Nephron progenitor cell (in vitro differentiated cells): Measurements from ENCODE around the gene NFIX.

Experiments used
- DNase-seq: peaks from one replicate; pipeline ENCODE4 v3.0.0; 2021
- H3K27ac Mint-ChIP-seq: 2 replicates; pipeline ENCODE4 v1.8.0; 2021; ENCODE audit warnings: mild to moderate bottlenecking, moderate library complexity, mixed read lengths
- H3K27me3 Mint-ChIP-seq: 2 replicates; pipeline ENCODE4 v1.8.0; 2021; ENCODE audit warnings: mild to moderate bottlenecking, low read depth, mixed read lengths; ENCODE audit not compliant: poor library complexity
- H3K36me3 Mint-ChIP-seq: 2 replicates; pipeline ENCODE4 v1.8.0; 2021; ENCODE audit warnings: low read depth, mixed read lengths
- H3K4me1 Mint-ChIP-seq: 2 replicates; pipeline ENCODE4 v1.8.0; 2021; ENCODE audit warnings: mixed read lengths
- H3K4me3 Mint-ChIP-seq: 2 replicates; pipeline ENCODE4 v1.8.0; 2021; ENCODE audit warnings: mild to moderate bottlenecking, moderate library complexity, mixed read lengths
- H3K9me3 Mint-ChIP-seq: 2 replicates; pipeline ENCODE4 v1.8.0; 2021; ENCODE audit warnings: mild to moderate bottlenecking, moderate library complexity, mixed read lengths
- TF ChIP-seq, protein P1 (sequence below): fragments of 200-600 bp; sonication (generic); IDR thresholded peaks from 2 replicates; pipeline ENCODE4 v1.5.0; 2021; ENCODE audit warnings: antibody characterized with exemption

The NFIX gene

GRCh38 chr19:13095393-13095784, 100.1 kb downstream of the NFIX start:
- H3K27ac Mint-ChIP-seq = no peak overlapping the region
- H3K27me3 Mint-ChIP-seq = peaks cover 93% of the 10 kb centered on the region
- TF ChIP-seq, protein P1, sequence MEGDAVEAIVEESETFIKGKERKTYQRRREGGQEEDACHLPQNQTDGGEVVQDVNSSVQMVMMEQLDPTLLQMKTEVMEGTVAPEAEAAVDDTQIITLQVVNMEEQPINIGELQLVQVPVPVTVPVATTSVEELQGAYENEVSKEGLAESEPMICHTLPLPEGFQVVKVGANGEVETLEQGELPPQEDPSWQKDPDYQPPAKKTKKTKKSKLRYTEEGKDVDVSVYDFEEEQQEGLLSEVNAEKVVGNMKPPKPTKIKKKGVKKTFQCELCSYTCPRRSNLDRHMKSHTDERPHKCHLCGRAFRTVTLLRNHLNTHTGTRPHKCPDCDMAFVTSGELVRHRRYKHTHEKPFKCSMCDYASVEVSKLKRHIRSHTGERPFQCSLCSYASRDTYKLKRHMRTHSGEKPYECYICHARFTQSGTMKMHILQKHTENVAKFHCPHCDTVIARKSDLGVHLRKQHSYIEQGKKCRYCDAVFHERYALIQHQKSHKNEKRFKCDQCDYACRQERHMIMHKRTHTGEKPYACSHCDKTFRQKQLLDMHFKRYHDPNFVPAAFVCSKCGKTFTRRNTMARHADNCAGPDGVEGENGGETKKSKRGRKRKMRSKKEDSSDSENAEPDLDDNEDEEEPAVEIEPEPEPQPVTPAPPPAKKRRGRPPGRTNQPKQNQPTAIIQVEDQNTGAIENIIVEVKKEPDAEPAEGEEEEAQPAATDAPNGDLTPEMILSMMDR = no peak
- peaks cover 5% of the 10 kb centered on the region for H3K36me3 Mint-ChIP-seq
- peaks cover 28% of the 10 kb centered on the region for H3K4me1 Mint-ChIP-seq
- H3K9me3 Mint-ChIP-seq = peaks cover 6% of the 10 kb centered on the region
- peak overlapping the region; percentile 61 for H3K4me3 Mint-ChIP-seq
- peak; percentile 42 for DNase-seq

DNA sequence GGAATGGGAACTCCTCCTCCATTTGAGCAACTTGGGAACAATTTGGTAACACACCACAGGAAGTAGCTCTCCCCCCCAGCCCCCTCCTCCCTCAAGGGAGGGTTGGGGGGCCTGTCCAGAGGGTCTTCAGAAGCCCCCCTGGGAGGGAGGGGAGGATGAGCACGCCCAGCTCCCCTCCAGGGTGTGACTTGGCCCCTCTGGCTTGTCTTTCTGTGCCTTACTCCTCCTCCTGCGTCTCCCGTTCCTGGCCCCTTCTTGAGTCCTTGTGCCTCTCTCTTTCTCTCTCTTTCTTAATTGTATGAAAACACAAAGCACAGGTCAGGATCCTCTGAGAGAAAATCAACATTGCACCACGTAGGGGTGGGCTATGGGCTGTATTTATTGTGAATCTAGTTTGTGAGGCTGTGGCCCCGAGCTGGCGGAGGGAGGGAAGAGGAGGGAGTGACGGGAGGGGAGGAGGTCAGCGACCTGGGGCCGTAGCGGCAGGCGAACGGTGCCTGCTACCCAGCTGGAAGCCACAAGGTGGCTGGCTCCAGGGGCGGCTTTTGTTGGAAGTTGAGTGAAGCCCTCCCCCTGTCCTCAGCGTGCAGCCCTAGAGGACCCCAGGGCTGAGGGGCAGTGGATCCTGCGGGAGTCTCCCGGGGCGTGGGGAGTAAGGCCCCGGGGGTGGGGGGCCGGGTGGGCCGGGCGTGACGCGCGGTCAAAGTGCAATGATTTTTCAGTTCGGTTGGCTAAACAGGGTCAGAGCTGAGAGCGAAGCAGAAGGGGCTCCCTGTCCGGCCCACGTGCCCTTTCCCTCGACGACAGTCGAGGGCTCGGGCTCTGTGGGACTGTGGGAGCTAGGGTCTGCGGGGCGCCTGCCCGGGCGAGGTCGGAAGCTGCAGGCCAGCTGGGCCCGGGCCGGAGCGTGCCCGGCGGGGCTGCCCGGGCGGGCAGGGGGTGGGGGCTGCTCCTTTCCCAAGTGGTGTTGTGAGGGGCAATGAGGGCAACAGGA, 101.0 kb downstream of the NFIX start:
- Mint-ChIP-seq H3K27ac (no peak overlapping the region), H3K9me3 (peaks cover 6% of the 10 kb centered on the region), H3K4me3 (peak overlapping the region; percentile 61), H3K27me3 (peaks cover 93% of the 10 kb centered on the region), H3K4me1 (peaks cover 28% of the 10 kb centered on the region), H3K36me3 (peaks cover 5% of the 10 kb centered on the region)
- TF ChIP-seq, protein P1 = peak; percentile 35
- DNase-seq = peak; percentile 71

DNA sequence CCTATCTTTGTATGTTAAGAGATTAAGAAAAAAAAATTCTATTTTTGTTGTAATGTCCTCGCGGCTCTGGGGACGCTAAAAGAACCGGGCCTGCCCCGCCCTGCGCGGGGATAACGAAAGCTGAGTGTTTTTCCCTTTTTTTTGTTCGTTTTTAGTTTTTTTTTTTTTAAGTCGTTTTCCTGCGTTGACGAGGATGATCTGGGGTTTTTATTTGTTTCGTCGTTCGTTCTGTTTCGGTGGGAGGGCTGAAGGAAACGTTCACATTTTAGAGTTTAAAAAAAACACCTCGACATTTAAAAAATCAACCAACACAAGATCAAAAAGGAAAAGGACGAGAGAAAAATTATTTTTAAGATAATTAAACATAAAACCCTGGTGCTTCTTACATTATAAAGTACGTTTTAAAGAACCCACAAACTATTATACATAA, 101.8 kb downstream of the NFIX start:
- Mint-ChIP-seq H3K9me3 (peaks cover 6% of the 10 kb centered on the region), H3K27ac (no peak overlapping the region), H3K4me3 (no peak overlapping the region), H3K27me3 (peaks cover 93% of the 10 kb centered on the region), H3K36me3 (peaks cover 5% of the 10 kb centered on the region), H3K4me1 (peaks cover 20% of the 10 kb centered on the region)
- DNase-seq = no peak
- TF ChIP-seq, protein P1 = no peak

GRCh38 chr19:13097463-13098258, 102.4 kb downstream of the NFIX start:
- peaks cover 6% of the 10 kb centered on the region for H3K9me3 Mint-ChIP-seq
- TF ChIP-seq, protein P1 = no peak
- H3K36me3 Mint-ChIP-seq = peaks cover 5% of the 10 kb centered on the region
- peaks cover 93% of the 10 kb centered on the region for H3K27me3 Mint-ChIP-seq
- peak; percentile 32 for DNase-seq
- H3K27ac Mint-ChIP-seq = no peak overlapping the region
- no peak overlapping the region for H3K4me3 Mint-ChIP-seq
- H3K4me1 Mint-ChIP-seq = peaks cover 19% of the 10 kb centered on the region

GRCh38 chr19:13098277-13099072, 103.2 kb downstream of the NFIX start:
- peaks cover 89% of the 10 kb centered on the region for H3K27me3 Mint-ChIP-seq
- peaks cover 5% of the 10 kb centered on the region for H3K36me3 Mint-ChIP-seq
- TF ChIP-seq, protein P1 = no peak
- no peak overlapping the region for H3K4me3 Mint-ChIP-seq
- H3K4me1 Mint-ChIP-seq = peaks cover 19% of the 10 kb centered on the region
- no peak overlapping the region for H3K27ac Mint-ChIP-seq
- peaks cover 6% of the 10 kb centered on the region for H3K9me3 Mint-ChIP-seq
- DNase-seq = no peak
